Brain microvascular endothelial cell (primary cell): ENCODE measurements around the gene PBX1.

Experiments used
- DNase-seq: peaks from one replicate; pipeline ENCODE4 v3.0.0-alpha.2; 2020
- H3K27ac ChIP-seq: fragments of 250-450 bp; sonication (Bioruptor Pico); 2 replicates; pipeline ENCODE4 v1.5.1; 2020; ENCODE audit warnings: mild to moderate bottlenecking, moderate library complexity
- H3K27me3 ChIP-seq: fragments of 250-450 bp; sonication (Bioruptor Pico); replicated peaks from 2 replicates; pipeline ENCODE4 v1.5.1; 2020; ENCODE audit warnings: mild to moderate bottlenecking
- H3K36me3 ChIP-seq: fragments of 250-450 bp; sonication (Bioruptor Pico); replicated peaks from 2 replicates; pipeline ENCODE4 v1.5.1; 2020; ENCODE audit warnings: mild to moderate bottlenecking
- H3K4me3 ChIP-seq: 2 replicates; pipeline ENCODE4 v1.5.1; 2011; ENCODE audit warnings: low read depth, mild to moderate bottlenecking, control low read depth, low read length, moderate library complexity
- in situ Hi-C: cut with HindIII; loops from 2 replicates; pipeline ENCODE4 v1.10.0; 2017; ENCODE audit warnings: low sequenced_read_pairs, low pct_ligation_motif_present
- TF ChIP-seq, protein P1 (sequence below): IDR thresholded peaks from 2 replicates; pipeline ENCODE4 v1.5.1; 2011; ENCODE audit warnings: low read depth, mild to moderate bottlenecking, moderate library complexity, low read length, control low read depth, inconsistent platforms; ENCODE audit errors: missing control alignments

PBX1 gene

GRCh38 chr1:164774819-164775654 lies 216.1 kb downstream of the PBX1 start:
- no peak overlapping the region for H3K4me3 ChIP-seq
- in situ Hi-C loops = loop anchor here (25.0 kb wide), 1 partner anchor 138 kb away; no protein-coding TSS in a partner anchor
- no peak overlapping the region for H3K27ac ChIP-seq
- H3K27me3 ChIP-seq = no peaks in the 10 kb centered on the region
- TF ChIP-seq, protein P1, sequence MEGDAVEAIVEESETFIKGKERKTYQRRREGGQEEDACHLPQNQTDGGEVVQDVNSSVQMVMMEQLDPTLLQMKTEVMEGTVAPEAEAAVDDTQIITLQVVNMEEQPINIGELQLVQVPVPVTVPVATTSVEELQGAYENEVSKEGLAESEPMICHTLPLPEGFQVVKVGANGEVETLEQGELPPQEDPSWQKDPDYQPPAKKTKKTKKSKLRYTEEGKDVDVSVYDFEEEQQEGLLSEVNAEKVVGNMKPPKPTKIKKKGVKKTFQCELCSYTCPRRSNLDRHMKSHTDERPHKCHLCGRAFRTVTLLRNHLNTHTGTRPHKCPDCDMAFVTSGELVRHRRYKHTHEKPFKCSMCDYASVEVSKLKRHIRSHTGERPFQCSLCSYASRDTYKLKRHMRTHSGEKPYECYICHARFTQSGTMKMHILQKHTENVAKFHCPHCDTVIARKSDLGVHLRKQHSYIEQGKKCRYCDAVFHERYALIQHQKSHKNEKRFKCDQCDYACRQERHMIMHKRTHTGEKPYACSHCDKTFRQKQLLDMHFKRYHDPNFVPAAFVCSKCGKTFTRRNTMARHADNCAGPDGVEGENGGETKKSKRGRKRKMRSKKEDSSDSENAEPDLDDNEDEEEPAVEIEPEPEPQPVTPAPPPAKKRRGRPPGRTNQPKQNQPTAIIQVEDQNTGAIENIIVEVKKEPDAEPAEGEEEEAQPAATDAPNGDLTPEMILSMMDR = no peak
- no peaks in the 10 kb centered on the region for H3K36me3 ChIP-seq
- no peak for DNase-seq

DNA sequence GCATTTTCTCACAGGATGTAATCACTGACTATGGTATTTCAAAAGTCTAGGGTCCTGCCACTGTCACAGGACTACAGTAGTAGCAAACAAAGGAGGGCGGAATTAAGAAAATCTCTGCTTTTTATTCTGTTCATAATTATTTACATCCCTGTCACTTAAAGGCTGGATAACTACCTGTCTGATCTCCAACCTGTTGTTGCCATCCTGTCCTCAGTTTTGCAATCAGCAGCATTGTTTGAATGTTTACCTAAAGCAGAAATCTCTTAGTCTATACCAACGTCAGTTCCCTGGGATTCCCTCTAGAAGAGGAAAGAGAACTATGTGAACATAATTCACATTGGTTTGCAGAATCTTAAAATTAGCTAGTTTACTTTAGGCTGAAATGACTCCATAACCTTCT lies 218.5 kb downstream of the PBX1 start:
- DNase-seq = no peak
- Histone ChIP-seq H3K4me3 (no peak overlapping the region), H3K27me3 (no peaks in the 10 kb centered on the region), H3K27ac (no peak overlapping the region), H3K36me3 (no peaks in the 10 kb centered on the region)
- TF ChIP-seq, protein P1 = no peak
- in situ Hi-C loops = loop anchor here (25.0 kb wide), 1 partner anchor 140 kb away; no protein-coding TSS in a partner anchor

DNA sequence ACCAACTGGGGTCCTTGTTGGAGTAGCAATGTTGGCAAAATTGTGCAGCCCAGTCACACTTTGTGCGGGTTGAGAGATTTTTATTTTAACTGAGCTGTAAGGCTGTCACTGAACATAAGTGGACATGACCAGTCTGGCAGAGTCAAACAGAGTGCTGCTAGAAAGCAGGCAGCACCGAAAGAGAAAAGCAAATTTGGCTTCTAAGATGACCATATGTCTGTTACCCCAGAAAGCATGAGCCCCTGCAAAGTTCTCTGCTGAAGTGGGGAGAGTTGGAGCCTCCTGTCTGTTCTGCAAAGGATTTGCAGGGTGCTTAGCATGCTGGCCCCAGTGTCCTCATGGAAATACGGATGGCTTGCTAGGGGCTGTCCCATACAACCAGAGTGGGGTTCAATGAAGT lies 220.4 kb downstream of the PBX1 start:
- DNase-seq = no peak
- H3K36me3 ChIP-seq = no peaks in the 10 kb centered on the region
- H3K27ac ChIP-seq = no peak overlapping the region
- TF ChIP-seq, protein P1 = no peak
- no peaks in the 10 kb centered on the region for H3K27me3 ChIP-seq
- H3K4me3 ChIP-seq = no peak overlapping the region
- in situ Hi-C loops = loop anchor here (25.0 kb wide), 1 partner anchor 142 kb away; no protein-coding TSS in a partner anchor

GRCh38 chr1:164780111-164780812 lies 221.3 kb downstream of the PBX1 start:
- H3K27me3 ChIP-seq = no peaks in the 10 kb centered on the region
- no peaks in the 10 kb centered on the region for H3K36me3 ChIP-seq
- in situ Hi-C loops = loop anchor here (25.0 kb wide), 1 partner anchor 143 kb away; no protein-coding TSS in a partner anchor
- DNase-seq = no peak
- H3K4me3 ChIP-seq = no peak overlapping the region
- peak overlapping the region; percentile 56 for H3K27ac ChIP-seq
- TF ChIP-seq, protein P1 = no peak

DNA sequence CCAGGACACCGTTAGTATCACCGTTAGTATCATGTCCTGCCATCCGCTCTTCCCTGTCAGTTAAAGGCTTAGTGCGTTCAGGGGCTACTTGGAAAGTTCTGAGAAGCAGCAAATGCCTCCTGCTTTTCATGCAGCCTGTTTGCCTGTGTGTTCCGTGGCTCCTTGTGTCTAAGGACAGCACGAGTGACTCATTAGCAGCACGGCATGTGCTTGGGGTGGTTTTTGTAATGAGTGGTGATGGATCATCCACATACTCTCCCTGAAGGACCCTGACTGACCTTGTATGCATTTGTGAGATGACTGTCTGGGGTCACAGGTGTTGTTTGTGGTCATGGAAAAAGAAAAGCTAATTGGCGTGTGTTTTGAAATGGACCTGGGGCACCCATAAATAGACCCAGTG lies 221.9 kb downstream of the PBX1 start:
- peak; percentile 90 for DNase-seq
- H3K27ac ChIP-seq = peak overlapping the region; percentile 56
- in situ Hi-C loops = loop anchor here (25.0 kb wide), 1 partner anchor 144 kb away; no protein-coding TSS in a partner anchor
- TF ChIP-seq, protein P1 = no peak
- H3K27me3 ChIP-seq = no peaks in the 10 kb centered on the region
- H3K4me3 ChIP-seq = no peak overlapping the region
- H3K36me3 ChIP-seq = no peaks in the 10 kb centered on the region
